HCT116 (cell line): ENCODE data around the gene RC3H2. TPM values are rescaled to one million over a fixed set of nuclear protein-coding genes. Genes with fewer than 3 reads are reported as not detected.
A peak's percentile ranks its signal among the peaks of the same experiment; 100 is the strongest.

Source experiments
- ATAC-seq: fragments of 200-7000 bp; cut with Tn5 transposase; 2 replicates; pipeline ENCODE4 v1.9.1; 2020; ENCODE audit warnings: mild to moderate bottlenecking, moderate library complexity
- BruUV-seq: library from RNA; stranded (reverse); fragments of 400-500 nt; replicated peaks from 2 replicates; lab custom pipeline; 2021; lab: Mats Ljungman, UMichigan
- CTCF ChIA-PET: fragments of 300-600 bp; sonication (Branson Sonifier 250); formaldehyde crosslinking; loops from one replicate; lab custom pipeline; 2021; ENCODE audit warnings: antibody characterized with exemption; lab: Charles Lee
- POLR2A ChIA-PET: fragments of 300-600, 350-600 bp; sonication (Branson Sonifier 250); formaldehyde crosslinking; loops from one replicate; lab custom pipeline; 2021; ENCODE audit warnings: antibody characterized with exemption; lab: Charles Lee
- RAD21 ChIA-PET, 2 experiments: fragments of 300-600 bp; sonication (Branson Sonifier 250); formaldehyde crosslinking; loops; one replicate each; lab custom pipeline; 2023; ENCODE audit warnings: low total read pairs in 2 of 2; ENCODE audit not compliant: uncharacterized antibody in 2 of 2, unreplicated experiment in 2 of 2, low non-redundant PET in 1 of 2; lab: Charles Lee
- DNase-seq: peaks from one replicate; pipeline ENCODE4 v3.0.0-alpha.2; 2010; ENCODE audit warnings: low read depth, low spot score
- H2AFZ ChIP-seq: fragments of 200-600 bp; shearing (Covaris generic), sonication (generic); 2 replicates; pipeline ENCODE4 v1.6.1; 2017; ENCODE audit warnings: low read depth, mixed run types, mixed read lengths, antibody characterized with exemption, low read length; ENCODE audit not compliant: poor library complexity, severe bottlenecking
- H3K27ac ChIP-seq: 2 replicates; pipeline ENCODE4 v1.5.1; 2012; ENCODE audit warnings: low read depth, low read length
- H3K27me3 ChIP-seq: fragments of 200-600 bp; sonication (generic); 2 replicates; pipeline ENCODE4 v1.6.1; 2016; ENCODE audit warnings: mixed run types, low read length, mixed read lengths; ENCODE audit not compliant: insufficient read depth
- H3K36me3 ChIP-seq, 2 experiments: fragments of 200-500 bp in 1 of 2; fragments of 200-600 bp in 1 of 2; sonication (Bioruptor generic) in 1 of 2; sonication (generic) in 1 of 2; 2 replicates each; pipeline versions ENCODE4 v1.5.1 to v1.6.1; 2014 to 2016; ENCODE audit warnings: low read length in 2 of 2, inconsistent platforms in 1 of 2, mixed read lengths in 1 of 2, mixed run types in 1 of 2; ENCODE audit not compliant: insufficient read depth in 2 of 2, control insufficient read depth in 1 of 2
- H3K4me1 ChIP-seq, 2 experiments: fragments of 200-600 bp in 1 of 2; sonication (generic) in 1 of 2; 2 replicates each; pipeline versions ENCODE4 v1.5.1 to v1.6.1; 2012 to 2017; ENCODE audit warnings: low read length in 2 of 2, inconsistent platforms in 1 of 2, mild to moderate bottlenecking in 1 of 2, mixed read lengths in 1 of 2, mixed run types in 1 of 2, moderate library complexity in 1 of 2; ENCODE audit not compliant: insufficient read depth in 2 of 2, control insufficient read depth in 1 of 2
- H3K4me2 ChIP-seq: fragments of 200-600 bp; sonication (generic); 2 replicates; pipeline ENCODE4 v1.6.1; 2017; ENCODE audit warnings: mixed run types, low read length, mixed read lengths
- H3K4me3 ChIP-seq, 2 experiments: fragments of 200-600 bp in 1 of 2; sonication (generic) in 1 of 2; replicated peaks in 1 of 2; 2 replicates each; pipeline ENCODE4 v1.5.1; 2011 to 2016; ENCODE audit warnings: low read length in 2 of 2, control low read depth in 1 of 2, low read depth in 1 of 2, mild to moderate bottlenecking in 1 of 2, mixed read lengths in 1 of 2, mixed run types in 1 of 2
- H3K79me2 ChIP-seq: fragments of 200-600 bp; sonication (generic); 2 replicates; pipeline ENCODE4 v1.6.1; 2017; ENCODE audit warnings: mild to moderate bottlenecking, mixed run types, low read length, moderate library complexity, mixed read lengths; ENCODE audit not compliant: insufficient read depth
- H3K9ac ChIP-seq: fragments of 200-600 bp; sonication (generic); 2 replicates; pipeline ENCODE4 v1.6.1; 2016; ENCODE audit warnings: low read length, mixed read lengths
- H3K9me2 ChIP-seq: fragments of 200-600 bp; sonication (generic), shearing (Covaris generic); 2 replicates; pipeline ENCODE4 v1.6.1; 2017; ENCODE audit warnings: mixed run types, mild to moderate bottlenecking, moderate library complexity; ENCODE audit not compliant: insufficient read depth
- H3K9me3 ChIP-seq, 2 experiments: fragments of 200-500 bp in 1 of 2; fragments of 200-600 bp in 1 of 2; sonication (Bioruptor generic) in 1 of 2; sonication (generic) in 1 of 2; 2 replicates each; pipeline ENCODE4 v1.6.1; 2014 to 2017; ENCODE audit warnings: low read length in 2 of 2, mixed read lengths in 2 of 2, inconsistent platforms in 1 of 2, low read depth in 1 of 2, mild to moderate bottlenecking in 1 of 2, mixed run types in 1 of 2, moderate library complexity in 1 of 2; ENCODE audit not compliant: control insufficient read depth in 1 of 2, insufficient read depth in 1 of 2
- H4K20me1 ChIP-seq: fragments of 200-600 bp; sonication (generic), shearing (Covaris generic); 2 replicates; pipeline ENCODE4 v1.6.1; 2017; ENCODE audit warnings: mixed run types, mild to moderate bottlenecking, moderate library complexity; ENCODE audit not compliant: insufficient read depth
- CEBPB ChIP-seq: IDR thresholded peaks from 2 replicates; pipeline ENCODE4 v1.6.1; 2012; ENCODE audit warnings: low read depth
- EGR1 ChIP-seq: IDR thresholded peaks from 2 replicates; pipeline ENCODE4 v1.6.1; 2012; ENCODE audit warnings: low read depth
- FOSL1 ChIP-seq: IDR thresholded peaks from 2 replicates; pipeline ENCODE4 v1.6.1; 2012; ENCODE audit warnings: low read depth
- JUND ChIP-seq: IDR thresholded peaks from 2 replicates; pipeline ENCODE4 v1.6.1; 2012
- RAD21 ChIP-seq: IDR thresholded peaks from 2 replicates; pipeline ENCODE4 v1.6.1; 2012; ENCODE audit warnings: low read depth, mild to moderate bottlenecking
- intact Hi-C: fragments of 100-400 bp; cut with micrococcal nuclease; formaldehyde crosslinking; loops from 2 replicates; pipeline ENCODE4 v1.10.0; 2022
- total RNA-seq: library from RNA; stranded (reverse); gene quantifications from one replicate; pipeline ENCODE4 v1.2.1, GENCODE V29; 2021; ENCODE audit not compliant: unreplicated experiment

The RC3H2 gene
- total RNA-seq, 1 experiment from 2014 or later, result 53.8 TPM

DNA sequence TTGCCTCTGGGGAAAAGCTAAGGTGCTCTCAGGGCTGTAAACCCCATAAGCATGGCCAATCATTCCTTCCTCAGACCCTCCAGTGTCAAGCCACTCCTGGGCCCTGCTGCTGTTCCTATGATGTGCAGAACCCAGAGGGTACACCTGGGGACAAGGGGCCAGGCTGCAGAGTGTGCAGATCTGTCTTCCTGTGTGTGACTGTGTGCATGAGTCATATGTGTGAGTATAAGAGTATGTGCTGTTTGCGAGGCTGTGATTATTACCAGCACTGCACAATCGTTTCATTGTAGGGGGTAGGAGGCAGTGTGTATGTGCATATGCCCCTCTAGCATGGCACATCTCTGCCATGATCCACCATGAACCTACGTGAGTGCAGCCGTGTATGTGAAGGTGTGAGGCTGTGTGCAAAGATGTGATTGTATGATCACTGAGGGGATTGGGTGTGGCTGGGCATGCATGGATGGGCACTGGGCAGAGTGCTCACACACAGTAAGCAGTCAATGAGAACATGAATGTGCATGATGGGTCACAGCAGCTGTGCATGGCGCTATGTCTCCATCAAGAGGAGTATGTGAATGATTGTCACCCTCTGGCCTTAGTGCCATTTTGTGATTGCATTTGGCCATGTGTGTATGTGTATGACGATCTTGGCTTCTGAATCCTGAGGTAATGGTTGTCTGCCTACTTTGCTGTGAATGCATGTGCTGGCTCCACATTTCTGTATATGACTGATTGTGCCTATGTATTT, 107.7 kb downstream of the RC3H2 start:
- ATAC-seq, result peak; percentile 40; the same call in 1 of the 2 replicates
- intact Hi-C loops, result no loop called here

More for the DNA sequence above, 107.7 kb downstream of the RC3H2 start:
- ChIA-PET CTCF (interaction anchor here (0.7 kb wide), 1 partner anchor 345 kb away, joined by 3 read pairs; no protein-coding TSS in a partner anchor), POLR2A (no interaction called here), RAD21 (no interaction called here)
- DNase-seq, result no peak
- TF ChIP-seq RAD21 (peak; percentile 18; the same call in 1 of the 2 replicates), FOSL1 (no peak), CEBPB (no peak), JUND (no peak), EGR1 (no peak)
- TF ChIP-seq, all 23 proteins: peak for 1
- H3K9me2 ChIP-seq, result no peaks in the 10 kb centered on the region
- H3K27ac ChIP-seq, result no peak overlapping the region
- H4K20me1 ChIP-seq, result no peaks in the 10 kb centered on the region
- H3K36me3 ChIP-seq, result no peaks in the 10 kb centered on the region
- H3K9ac ChIP-seq, result no peak overlapping the region
- no peaks in the 10 kb centered on the region for H3K27me3 ChIP-seq
- H3K4me3 ChIP-seq, result no peak overlapping the region
- H2AFZ ChIP-seq, result no peak overlapping the region
- H3K9me3 ChIP-seq, result no peaks in the 10 kb centered on the region
- H3K4me1 ChIP-seq, result peaks cover 0 to 3% of the 10 kb centered on the region in 2 experiments; a peak in 1 of 4 replicates
- BruUV-seq, result no TSS peak
- H3K4me2 ChIP-seq, result no peak overlapping the region
- H3K79me2 ChIP-seq, result no peaks in the 10 kb centered on the region

Other genes starting within 250 kb of the RC3H2 start
- gene OR1B1, start 247.7 kb downstream of the RC3H2 start, total RNA-seq, result not detected
- not detected for gene OR1L1, start 243.6 kb downstream of the RC3H2 start, total RNA-seq
- not detected for gene OR1L3, start 230.2 kb downstream of the RC3H2 start, total RNA-seq
- gene OR1L4, start 181.4 kb downstream of the RC3H2 start, total RNA-seq, result not detected
- not detected for gene OR1L6, start 163.1 kb downstream of the RC3H2 start, total RNA-seq
- not detected for gene OR5C1, start 116.4 kb downstream of the RC3H2 start, total RNA-seq
- gene OR1K1, start 105.2 kb downstream of the RC3H2 start, total RNA-seq, result not detected
- 17.7 TPM for gene PDCL, start 76.8 kb downstream of the RC3H2 start, total RNA-seq
- 12.3 TPM for gene ZBTB6, start 8.0 kb upstream of the RC3H2 start, total RNA-seq
- 5.5 TPM for gene ZBTB26, start 26.2 kb upstream of the RC3H2 start, total RNA-seq
- 29.7 TPM for gene RABGAP1, start 35.7 kb upstream of the RC3H2 start, total RNA-seq
- gene GPR21, start 128.3 kb upstream of the RC3H2 start, total RNA-seq, result 1.1 TPM